Left renal pelvis (tissue), 4 donors: ENCODE measurements around the gene ANKMY1. TPM values are rescaled to one million over a fixed set of nuclear protein-coding genes. Genes with fewer than 3 reads are reported as not detected.
A peak's percentile ranks its signal among the peaks of the same experiment; 100 is the strongest.
"Not testable (repeated sequence)": the region's sequence is repeated elsewhere in the genome, so short reads cannot be mapped to it uniquely, and the experiment has no call there.

ENCODE experiments used
- DNase-seq, 4 donors: peaks; one replicate each; pipeline ENCODE4 v3.0.0-alpha.2; 2013; ENCODE audit warnings: low read depth in 4 of 4, low spot score in 3 of 4
- polyA plus RNA-seq, 4 donors: library from polyadenylated mRNA; unstranded; fragments of 120-200 nt; gene quantifications; one replicate each; pipeline ENCODE4 v1.2.1, GENCODE V29; 2013; ENCODE audit not compliant: insufficient read length in 4 of 4

The ANKMY1 gene
- polyA plus RNA-seq, 4 donors = 10.0 to 17.8 (median 11.1) TPM

DNA sequence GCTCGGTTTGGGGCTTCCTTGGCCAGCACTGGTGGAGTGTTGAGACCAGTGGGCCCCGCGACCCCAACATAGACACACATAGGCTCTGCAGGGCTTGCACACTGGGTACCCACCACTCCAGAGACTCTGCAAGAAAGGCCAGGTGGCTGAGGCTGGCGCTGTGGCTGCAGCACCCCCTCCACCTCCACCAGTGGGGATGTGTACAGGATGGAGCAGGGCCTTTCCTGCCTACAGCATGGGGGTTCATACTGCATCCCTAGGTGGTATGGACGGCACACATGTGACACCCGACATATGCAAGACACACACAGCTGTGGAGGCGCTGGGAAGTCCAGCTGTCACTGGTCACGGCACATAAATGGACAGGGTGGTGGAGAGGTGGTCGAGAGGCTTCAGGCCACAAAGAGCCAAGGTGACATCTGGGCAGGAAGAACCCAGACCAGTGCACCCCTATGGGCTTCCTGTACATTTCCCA, 11.8 kb upstream of the ANKMY1 start:
- no peak for DNase-seq

GRCh38 chr2:240568678-240569522, 11.1 kb upstream of the ANKMY1 start:
- DNase-seq = no peak

DNA sequence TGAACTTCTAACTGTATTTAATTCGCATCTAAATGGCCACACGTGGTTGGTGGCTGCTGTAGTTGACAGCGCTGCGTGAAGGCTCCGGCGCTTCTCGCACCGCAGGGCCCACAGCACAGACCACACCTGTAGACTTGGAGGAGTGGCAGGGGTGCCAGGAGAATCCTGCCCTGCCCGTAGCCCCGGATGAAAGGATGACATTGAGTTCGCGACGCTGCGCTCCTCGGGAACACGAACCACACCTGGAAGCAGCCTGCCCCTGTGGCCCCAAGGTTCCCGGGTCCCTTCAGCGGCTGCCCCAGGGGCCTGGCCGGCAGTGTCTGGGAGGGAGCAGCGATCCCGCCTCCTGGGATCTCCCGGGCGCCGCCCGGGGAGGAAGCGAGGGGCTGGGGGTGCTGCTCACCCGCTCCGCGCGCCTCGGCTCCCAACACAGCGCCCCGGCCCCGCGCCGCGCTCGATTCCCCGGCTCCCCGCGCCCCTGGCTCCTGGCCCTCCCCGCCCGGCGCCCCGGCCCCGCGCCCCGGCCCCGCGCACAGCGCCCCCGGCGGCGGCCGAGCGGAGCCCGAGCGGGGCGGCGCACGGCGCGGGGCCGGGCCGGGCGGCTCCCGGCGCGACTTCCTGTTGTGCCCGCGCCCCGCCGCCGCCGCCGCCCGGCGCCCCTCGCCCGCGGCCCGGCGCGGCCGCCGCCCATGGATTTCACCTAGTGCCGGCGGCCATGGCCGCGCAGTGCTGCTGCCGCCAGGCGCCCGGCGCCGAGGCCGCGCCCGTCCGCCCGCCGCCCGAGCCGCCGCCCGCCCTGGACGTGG, 10.3 kb upstream of the ANKMY1 start, which contains the start of gene RNPEPL1:
TSS of gene RNPEPL1 (plus strand) at position 613 of the 806 bp plus-strand sequence. CDS start at position 716, 103 bp downstream.
- DNase-seq = no peak

GRCh38 chr2:240567137-240567871, 9.5 kb upstream of the ANKMY1 start:
- no peak for DNase-seq

GRCh38 chr2:240566203-240567136, 8.7 kb upstream of the ANKMY1 start:
- no peak for DNase-seq

- DNase-seq = no peak
These were observed 7.8 kb upstream of the ANKMY1 start for GRCh38 chr2:240565333-240566202.

DNA sequence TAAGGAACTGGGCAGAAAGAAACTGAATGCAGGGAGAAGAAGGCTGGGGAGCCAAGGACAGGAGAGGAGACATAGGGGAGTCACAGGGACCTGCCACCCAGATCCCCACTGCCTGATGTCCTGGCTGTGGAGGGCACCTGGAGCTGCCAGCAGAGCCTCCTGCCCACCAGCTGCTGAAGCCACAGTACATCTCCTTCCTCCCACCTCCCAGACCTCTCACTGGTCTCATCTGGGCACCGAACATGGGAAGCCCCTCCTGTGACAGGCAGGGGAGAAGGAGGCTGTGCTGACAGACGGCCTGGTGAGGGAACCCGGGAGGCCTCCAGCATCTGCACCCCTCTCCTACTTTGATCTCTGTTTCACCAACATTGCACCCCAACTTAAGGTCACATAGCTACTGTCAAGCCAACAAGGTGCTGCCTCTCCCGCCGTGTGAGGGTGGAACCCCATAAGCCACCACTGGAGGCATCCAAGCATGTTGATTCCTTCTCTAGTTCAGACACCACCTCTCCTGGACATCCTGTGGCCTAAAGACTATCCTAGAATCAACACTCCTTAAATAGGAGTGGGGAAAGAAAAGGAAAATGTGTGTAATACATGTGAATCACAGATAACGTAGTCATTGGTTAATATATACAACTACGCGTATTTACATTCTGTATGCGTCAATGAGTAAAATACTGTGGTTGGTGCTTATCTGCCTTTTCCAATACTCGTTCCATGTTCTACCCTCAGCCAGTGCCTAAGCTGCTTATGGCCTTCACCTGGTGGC, 7.0 kb upstream of the ANKMY1 start:
- DNase-seq = no peak

GRCh38 chr2:240563951-240564560, 6.3 kb upstream of the ANKMY1 start:
- DNase-seq = no peak

- not testable (repeated sequence) for DNase-seq
These were observed 5.4 kb upstream of the ANKMY1 start for GRCh38 chr2:240563231-240563630.

- no peak for DNase-seq
These were observed 3.7 kb upstream of the ANKMY1 start for GRCh38 chr2:240561325-240561971.

DNA sequence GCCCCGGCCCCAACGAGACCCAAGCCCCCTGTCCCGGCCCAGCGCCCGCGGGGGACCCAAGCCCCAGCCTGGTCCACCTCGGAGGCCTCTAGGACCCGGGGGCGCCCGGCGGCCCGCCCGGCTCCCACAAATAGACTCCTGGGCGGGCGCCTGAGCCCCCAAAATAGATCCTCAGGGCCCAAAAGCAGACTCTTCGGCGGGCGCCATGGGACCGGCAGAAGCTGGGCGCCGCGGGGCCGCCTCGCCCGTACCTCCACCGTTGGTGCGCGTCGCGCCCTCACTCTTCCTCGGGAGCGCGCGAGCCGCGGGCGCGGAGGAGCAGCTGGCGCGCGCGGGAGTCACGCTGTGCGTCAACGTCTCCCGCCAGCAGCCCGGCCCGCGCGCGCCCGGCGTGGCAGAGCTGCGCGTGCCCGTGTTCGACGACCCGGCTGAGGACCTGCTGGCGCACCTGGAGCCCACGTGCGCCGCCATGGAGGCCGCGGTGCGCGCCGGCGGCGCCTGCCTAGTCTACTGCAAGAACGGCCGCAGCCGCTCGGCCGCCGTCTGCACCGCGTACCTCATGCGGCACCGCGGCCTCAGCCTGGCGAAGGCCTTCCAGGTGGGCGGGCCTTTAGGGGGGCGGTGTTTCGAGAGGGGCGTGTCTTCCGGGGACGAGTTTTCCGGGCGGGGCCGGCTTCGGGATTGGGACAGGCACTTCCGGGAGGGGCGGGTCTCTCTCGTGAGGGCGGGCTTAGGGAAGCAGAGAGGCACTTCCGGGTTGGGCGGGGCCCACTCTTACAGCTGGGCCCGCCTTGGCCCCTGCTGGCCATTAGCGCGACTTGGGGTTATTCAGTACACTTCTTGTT, 2.9 kb upstream of the ANKMY1 start:
- peak; percentile 92 to 96 (median 96) for DNase-seq

- DNase-seq = peak in 1 of 4 donors; percentile 68
These were observed 2.3 kb upstream of the ANKMY1 start, which contains the start of gene DUSP28 for GRCh38 chr2:240560084-240560479. Gene DUSP28, plus strand, starts transcription at chr2:240560357. Its CDS starts 328 bp downstream, at chr2:240560685.

DNA sequence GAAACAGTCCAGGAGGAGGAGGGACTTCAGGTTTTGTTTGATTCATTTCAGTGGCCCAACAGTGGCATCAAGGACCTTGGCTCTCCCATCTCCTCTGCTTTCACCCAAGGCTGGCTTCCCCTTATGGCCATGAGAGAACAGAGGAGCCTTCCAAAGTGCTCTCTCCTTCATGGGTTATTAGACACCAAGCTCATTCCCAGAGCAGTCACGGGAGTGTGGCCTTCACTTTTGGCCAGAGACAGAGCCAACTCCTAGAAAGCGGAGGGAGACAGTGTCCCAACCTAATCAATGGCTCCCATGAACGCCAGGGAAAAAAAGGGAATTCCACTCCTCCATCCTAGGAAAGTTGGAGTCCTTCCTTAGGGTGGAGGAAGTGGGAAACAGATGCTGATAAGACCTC, 1.5 kb upstream of the ANKMY1 start:
- no peak for DNase-seq

DNA sequence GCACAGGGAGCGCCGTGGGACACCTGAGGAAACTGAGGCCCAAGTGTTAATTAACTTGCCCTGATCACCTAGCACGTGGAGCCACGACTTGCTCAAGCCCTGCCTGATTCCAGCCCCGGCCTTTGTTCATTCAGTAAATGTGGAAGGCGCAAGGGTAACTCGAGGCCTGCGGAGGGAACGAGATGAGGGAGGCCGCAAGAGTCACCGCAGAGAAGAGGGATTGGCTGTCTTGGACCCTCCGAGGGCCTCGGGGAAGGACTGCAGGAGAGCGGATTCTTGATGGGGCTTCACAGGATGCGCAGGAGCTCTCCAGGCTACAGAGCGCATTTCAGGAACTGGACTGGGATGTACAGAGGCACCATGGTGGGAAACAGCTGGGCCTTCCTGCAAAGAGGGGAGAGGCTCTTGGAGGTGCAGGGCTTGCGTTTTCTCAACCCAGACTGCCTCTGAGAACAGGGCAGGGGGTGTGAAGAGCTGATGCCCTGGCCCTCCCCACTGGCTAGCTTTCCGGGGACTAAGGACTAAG, 511 bp upstream of the ANKMY1 start:
- no peak for DNase-seq

GRCh38 chr2:240557101-240557751, 562 bp downstream of the ANKMY1 start:
- no peak for DNase-seq
